AG04450 (cell line): Measurements from ENCODE around the gene VPS37B. TPM values are rescaled to one million over a fixed set of nuclear protein-coding genes. Genes with fewer than 3 reads are reported as not detected.

Source experiments
- CTCF ChIA-PET: fragments of 300-600, 350-600 bp; formaldehyde crosslinking; extraction: SDS; loops from one replicate; lab custom pipeline; 2022; ENCODE audit warnings: antibody characterized with exemption, inconsistent platforms; lab: Charles Lee
- POLR2A ChIA-PET: fragments of 350-600 bp; formaldehyde crosslinking; extraction: SDS; loops from one replicate; lab custom pipeline; 2021; ENCODE audit warnings: antibody characterized with exemption, inconsistent platforms; lab: Yijun Ruan, JAX
- DNase-seq: peaks from one replicate; pipeline ENCODE4 v3.0.0-alpha.2; 2011; ENCODE audit warnings: low read depth, low spot score
- H3K27ac ChIP-seq: one replicate; pipeline ENCODE4 v1.5.1; 2012; ENCODE audit warnings: low read depth, low read length, control low read depth
- H3K27me3 ChIP-seq: one replicate; pipeline ENCODE4 v1.6.0; 2012; ENCODE audit warnings: low read length; ENCODE audit not compliant: control insufficient read depth, insufficient read depth
- H3K4me3 ChIP-seq: 2 replicates; pipeline ENCODE4 v1.5.1; 2011; ENCODE audit warnings: mild to moderate bottlenecking, low read depth, low read length, control low read depth
- H3K9me3 ChIP-seq: 2 replicates; pipeline ENCODE4 v1.5.1; 2012; ENCODE audit warnings: low read length; ENCODE audit not compliant: control insufficient read depth, insufficient read depth
- CTCF ChIP-seq: IDR thresholded peaks from 2 replicates; pipeline ENCODE4 v1.5.1; 2011; ENCODE audit warnings: low read depth, low read length, control low read depth, inconsistent platforms
- polyA plus RNA-seq: library from polyadenylated mRNA; depleted of rRNA; stranded (reverse); fragments of >200 nt; gene quantifications from 2 replicates; pipeline ENCODE4 v1.2.3, GENCODE V29; 2011

VPS37B gene
- polyA plus RNA-seq, 1 experiment: 24.5 TPM

DNA sequence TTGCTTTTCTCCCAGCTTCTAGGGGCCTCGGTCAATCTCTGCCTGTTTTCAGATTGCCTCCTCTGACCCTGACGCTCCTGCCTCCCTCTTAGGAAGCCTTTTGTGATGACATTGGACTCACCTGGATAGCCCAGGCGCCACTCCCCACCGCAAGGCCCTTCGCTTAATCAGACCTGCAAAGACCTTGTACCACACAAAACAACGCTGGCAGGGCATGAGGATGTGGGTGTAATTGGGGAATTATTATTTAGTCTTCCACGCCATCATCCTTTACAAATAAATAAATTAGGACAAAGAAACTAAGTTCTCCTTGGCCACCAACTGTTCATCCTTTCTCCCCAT, 7.7 kb upstream of the VPS37B start:
- Histone ChIP-seq H3K9me3 (no peaks in the 10 kb centered on the region), H3K27ac (no peak overlapping the region), H3K4me3 (no peak overlapping the region), H3K27me3 (no peaks in the 10 kb centered on the region)
- CTCF ChIA-PET: no interaction called here
- no peak for TF ChIP-seq CTCF
- POLR2A ChIA-PET: interaction anchor here (0.6 kb wide), 1 partner anchor 103 kb away, joined by 3 read pairs; no protein-coding TSS in a partner anchor
- DNase-seq: no peak

DNA sequence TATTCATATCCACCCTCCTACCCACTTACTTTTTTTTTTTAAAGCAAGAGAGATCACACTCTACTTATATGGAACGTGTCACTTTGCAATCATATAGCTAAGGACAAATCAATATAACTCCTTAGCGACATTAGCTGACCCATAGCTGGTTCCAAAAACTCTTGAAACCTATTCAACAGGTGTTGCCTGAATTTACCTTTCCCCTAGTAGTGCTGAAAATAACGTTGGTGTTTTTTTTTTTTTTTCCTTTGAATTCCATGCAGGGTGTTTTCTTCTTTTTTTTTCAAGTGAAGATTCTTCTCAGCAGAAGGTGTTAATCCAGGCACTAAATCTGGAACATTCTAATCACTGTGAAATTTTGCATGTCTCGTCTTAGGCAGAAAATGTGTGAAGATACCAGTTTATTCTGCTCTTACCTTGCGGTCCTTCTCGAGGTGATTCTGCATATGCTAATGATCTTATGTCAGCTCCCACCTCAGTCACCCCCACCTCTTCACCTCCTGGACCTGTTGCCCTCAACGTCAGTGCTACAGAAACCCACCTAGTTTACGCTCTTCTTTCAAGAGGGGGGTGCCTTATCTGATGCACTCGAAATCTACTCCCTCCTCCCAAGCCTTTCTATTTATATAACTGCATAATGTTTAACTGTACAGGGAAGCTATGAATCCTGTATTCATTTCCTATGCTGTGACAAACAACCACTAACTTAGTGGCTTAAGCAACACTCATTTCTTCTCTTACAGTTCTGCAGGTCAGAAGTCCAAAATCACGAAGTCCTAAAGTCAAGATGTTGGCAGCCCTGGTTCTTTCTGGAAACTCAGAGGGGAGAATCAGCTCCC, 7.1 kb upstream of the VPS37B start:
- no peaks in the 10 kb centered on the region for H3K27me3 ChIP-seq
- H3K4me3 ChIP-seq: no peak overlapping the region
- no peaks in the 10 kb centered on the region for H3K9me3 ChIP-seq
- H3K27ac ChIP-seq: no peak overlapping the region
- DNase-seq: no peak
- no peak for TF ChIP-seq CTCF
- ChIA-PET POLR2A (no interaction called here), CTCF (no interaction called here)

DNA sequence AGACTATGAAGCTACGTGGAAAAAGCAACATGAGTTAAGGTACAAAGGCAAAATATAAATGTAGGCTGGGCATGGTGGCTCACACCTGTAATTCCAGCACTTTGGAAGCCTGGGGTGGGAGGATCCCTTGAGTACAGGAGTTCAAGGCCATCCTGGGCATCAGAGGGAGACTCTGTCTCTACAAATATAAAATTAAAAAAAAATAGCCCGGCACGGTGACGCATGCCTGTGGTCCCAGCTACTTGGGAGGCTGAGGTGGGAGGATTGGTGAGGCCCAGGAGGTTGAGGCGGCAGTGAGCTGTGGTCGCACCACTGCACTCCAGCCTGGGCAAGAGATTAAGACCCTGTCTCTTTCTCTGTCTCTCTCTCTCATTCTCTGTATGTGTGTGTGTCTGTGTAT, 4.0 kb upstream of the VPS37B start:
- Histone ChIP-seq H3K27me3 (no peaks in the 10 kb centered on the region), H3K4me3 (no peak overlapping the region), H3K27ac (no peak overlapping the region), H3K9me3 (peaks cover 2% of the 10 kb centered on the region; the same call in 1 of the 2 replicates)
- TF ChIP-seq CTCF: no peak
- ChIA-PET POLR2A (interaction anchor here (0.5 kb wide), 1 partner anchor 8 kb away, joined by 3 read pairs; no protein-coding TSS in a partner anchor), CTCF (interaction anchor here (1.3 to 1.6 kb wide), 2 partner anchors 19 to 106 kb away, joined by 4 to 5 read pairs; no protein-coding TSS in a partner anchor)
- DNase-seq: no peak

DNA sequence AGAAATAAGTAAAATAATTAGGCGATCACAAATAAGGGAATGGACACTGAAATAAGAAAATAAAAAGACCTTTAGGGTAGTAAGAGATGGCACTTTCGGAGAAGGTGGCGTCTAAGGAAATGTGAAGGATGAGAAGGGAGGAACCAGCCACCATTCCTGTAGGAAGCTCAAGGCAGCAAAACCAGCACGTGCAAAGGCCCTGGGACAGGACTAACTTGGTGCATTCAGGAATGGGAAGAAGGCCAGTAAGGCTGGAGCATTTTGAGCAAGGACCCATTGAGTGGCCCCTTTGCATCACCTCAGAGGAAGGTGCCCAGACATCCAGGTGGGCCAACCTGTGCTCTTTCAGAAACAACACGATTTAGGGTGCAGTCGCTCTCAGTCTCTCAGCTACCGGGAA, 738 bp upstream of the VPS37B start:
- Histone ChIP-seq H3K27ac (no peak overlapping the region), H3K4me3 (no peak overlapping the region), H3K27me3 (no peaks in the 10 kb centered on the region), H3K9me3 (peaks cover 2% of the 10 kb centered on the region; the same call in 1 of the 2 replicates)
- ChIA-PET POLR2A (no interaction called here), CTCF (no interaction called here)
- TF ChIP-seq CTCF: no peak
- no peak for DNase-seq

DNA sequence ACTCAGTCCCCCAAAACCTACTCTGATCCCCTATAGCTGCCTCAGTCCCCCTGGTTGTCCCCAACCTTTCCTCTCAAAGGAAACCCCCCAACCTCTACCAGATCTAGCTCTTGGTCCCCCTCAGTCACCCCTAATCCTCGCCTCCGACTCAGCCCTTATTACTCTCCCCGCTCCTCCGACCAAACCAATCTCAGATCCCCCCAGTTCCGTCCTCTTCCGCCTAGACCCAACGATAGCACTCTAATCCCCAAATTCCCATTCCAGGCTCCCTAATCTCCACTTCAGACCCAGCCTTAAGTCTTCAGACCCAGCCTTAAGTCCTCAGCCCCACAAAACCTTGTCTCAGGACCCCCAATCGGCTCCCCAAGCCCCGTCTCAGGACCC, 612 bp downstream of the VPS37B start:
- CTCF ChIA-PET: interaction anchor here (1.0 kb wide), 1 partner anchor 34 kb away, joined by 3 read pairs; no protein-coding TSS in a partner anchor
- peak overlapping the region; percentile 92 for H3K4me3 ChIP-seq
- POLR2A ChIA-PET: no interaction called here
- no peak for DNase-seq
- no peaks in the 10 kb centered on the region for H3K27me3 ChIP-seq
- peak overlapping the region; percentile 82 for H3K27ac ChIP-seq
- peaks cover 2% of the 10 kb centered on the region; the same call in 1 of the 2 replicates for H3K9me3 ChIP-seq
- no peak for TF ChIP-seq CTCF
